Right lobe of liver (tissue), 6 donors: ENCODE measurements around the gene ERN1. TPM values are rescaled to one million over a fixed set of nuclear protein-coding genes. Genes with fewer than 3 reads are reported as not detected.

ENCODE experiments used
- ATAC-seq, 4 donors: fragments of 200-7000 bp; cut with Tn5 transposase; one replicate each; pipeline ENCODE4 v1.9.1; 2020; ENCODE audit warnings: mild to moderate bottlenecking in 4 of 4, moderate library complexity in 4 of 4
- DNase-seq, 3 donors: peaks; one replicate each; pipeline ENCODE4 v3.0.0-alpha.2; 2020
- H3K27ac ChIP-seq, 3 donors: fragments of 200-600 bp; one replicate each; pipeline ENCODE4 v1.8.0; 2022
- H3K27me3 ChIP-seq, 2 donors: fragments of 200-600 bp; one replicate each; pipeline ENCODE4 v1.8.0; 2022
- H3K36me3 ChIP-seq, 4 donors: fragments of 200-600 bp; sonication (generic) in 1 of 4; one replicate each; pipeline versions ENCODE4 v1.5.1 to v1.8.0; 2017 to 2022; ENCODE audit warnings: control low read depth in 1 of 4
- H3K4me1 ChIP-seq, 4 donors: fragments of 200-600 bp; sonication (generic) in 1 of 4; one replicate each; pipeline versions ENCODE4 v1.5.1 to v1.8.0; 2017 to 2022; ENCODE audit warnings: control low read depth in 1 of 4
- H3K4me3 ChIP-seq, 3 donors: fragments of 200-600 bp; one replicate each; pipeline ENCODE4 v1.8.0; 2022
- H3K9me3 ChIP-seq, 4 donors: fragments of 200-600 bp; sonication (generic) in 1 of 4; one replicate each; pipeline versions ENCODE4 v1.5.1 to v1.8.0; 2017 to 2022; ENCODE audit warnings: control low read depth in 1 of 4
- POLR2A ChIP-seq: fragments of 450-650 bp; IDR thresholded peaks from one replicate; pipeline ENCODE4 v1.6.1; 2017; ENCODE audit warnings: antibody characterized with exemption, mild to moderate bottlenecking
- WGBS: methylation state at CpG from one replicate; pipeline ENCODE4 v1.1.6; 2018; ENCODE audit warnings: low coverage, low lambda C conversion rate; ENCODE audit not compliant: insufficient coverage; ENCODE audit errors: missing lambda C conversion rate; 5-methylcytosine and 5-hydroxymethylcytosine counted together
- intact Hi-C, 2 donors: fragments of 100-400 bp; cut with DNase I; formaldehyde crosslinking; loops; one replicate each; pipeline versions ENCODE4 v1.11.2 to v1.14.1; 2022
- total RNA-seq, 6 experiments: library from RNA; depleted of rRNA in 2 of 6; stranded (reverse); fragments of >200 nt in 2 of 6; fragmentation: NEBNext Ultra II Directional in 3 of 6; extraction: Animal tissue kit (Norgen Biotek cat#: 25700) in 3 of 6; gene quantifications; one replicate each; pipeline versions ENCODE4 v1.1.0 to v1.2.4, GENCODE V29; 2016 to 2023
- TF ChIP-seq, protein P1 (sequence below), 4 donors: fragments of 200-600 bp in 3 of 4; fragments of 450-650 bp in 1 of 4; IDR thresholded peaks; one replicate each; pipeline versions ENCODE4 v1.5.1 to v1.8.0; 2016 to 2022; ENCODE audit warnings: antibody characterized with exemption in 4 of 4, mild to moderate bottlenecking in 2 of 4
- donor health status: DM: no; HTN: yes; CAD: no.
- donor health status: DM: no; HTN: no; CAD: no.
- donor health status: DM: no; HTN: no; CAD: no.
- donor health status: DM: no; HTN: yes; CAD: no.
- donor health status: DM: no; HTN: yes; CAD: no.

Gene ERN1
- total RNA-seq, 6 experiments from 2014 or later = 22.7 to 47.6 (median 28.7) TPM

DNA sequence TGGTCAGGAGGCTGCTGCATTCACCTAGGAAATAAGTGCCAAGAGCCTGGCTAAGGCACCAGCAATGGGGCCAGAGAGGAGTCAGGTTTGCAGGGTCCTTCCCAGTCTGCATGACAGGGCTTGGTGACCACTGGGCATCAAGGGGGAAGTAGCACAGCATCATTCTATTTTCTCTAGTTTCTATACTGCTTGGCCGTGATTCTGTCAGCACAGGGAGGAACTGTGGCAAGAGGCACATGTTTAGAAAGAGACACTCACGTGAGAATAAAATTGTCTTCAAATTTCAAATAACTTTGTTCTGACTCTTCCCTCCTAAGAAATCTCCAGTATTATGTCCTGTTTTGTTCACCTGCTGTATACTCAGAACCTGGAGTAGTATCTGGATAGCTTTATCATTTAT lies 37.8 kb downstream of the ERN1 start:
- peaks cover 0 to 34% (median 9%) of the 10 kb centered on the region in 4 donors for H3K4me1 ChIP-seq
- WGBS = 53% methylated on average over 2 of the region's 2 CpGs
- DNase-seq (no peak), ATAC-seq (no peak)
- H3K36me3 ChIP-seq = peaks cover 0 to 20% (median 1%) of the 10 kb centered on the region in 4 donors
- H3K27ac ChIP-seq = peak overlapping the region; percentile 47 to 79 (median 73)
- no peaks in the 10 kb centered on the region for H3K9me3 ChIP-seq
- TF ChIP-seq POLR2A = no peak
- TF ChIP-seq, protein P1, sequence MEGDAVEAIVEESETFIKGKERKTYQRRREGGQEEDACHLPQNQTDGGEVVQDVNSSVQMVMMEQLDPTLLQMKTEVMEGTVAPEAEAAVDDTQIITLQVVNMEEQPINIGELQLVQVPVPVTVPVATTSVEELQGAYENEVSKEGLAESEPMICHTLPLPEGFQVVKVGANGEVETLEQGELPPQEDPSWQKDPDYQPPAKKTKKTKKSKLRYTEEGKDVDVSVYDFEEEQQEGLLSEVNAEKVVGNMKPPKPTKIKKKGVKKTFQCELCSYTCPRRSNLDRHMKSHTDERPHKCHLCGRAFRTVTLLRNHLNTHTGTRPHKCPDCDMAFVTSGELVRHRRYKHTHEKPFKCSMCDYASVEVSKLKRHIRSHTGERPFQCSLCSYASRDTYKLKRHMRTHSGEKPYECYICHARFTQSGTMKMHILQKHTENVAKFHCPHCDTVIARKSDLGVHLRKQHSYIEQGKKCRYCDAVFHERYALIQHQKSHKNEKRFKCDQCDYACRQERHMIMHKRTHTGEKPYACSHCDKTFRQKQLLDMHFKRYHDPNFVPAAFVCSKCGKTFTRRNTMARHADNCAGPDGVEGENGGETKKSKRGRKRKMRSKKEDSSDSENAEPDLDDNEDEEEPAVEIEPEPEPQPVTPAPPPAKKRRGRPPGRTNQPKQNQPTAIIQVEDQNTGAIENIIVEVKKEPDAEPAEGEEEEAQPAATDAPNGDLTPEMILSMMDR (IDR thresholded peaks at IDR 0.05) = no peak
- no peaks in the 10 kb centered on the region for H3K27me3 ChIP-seq
- no peak overlapping the region for H3K4me3 ChIP-seq
- intact Hi-C loops = no loop called here

DNA sequence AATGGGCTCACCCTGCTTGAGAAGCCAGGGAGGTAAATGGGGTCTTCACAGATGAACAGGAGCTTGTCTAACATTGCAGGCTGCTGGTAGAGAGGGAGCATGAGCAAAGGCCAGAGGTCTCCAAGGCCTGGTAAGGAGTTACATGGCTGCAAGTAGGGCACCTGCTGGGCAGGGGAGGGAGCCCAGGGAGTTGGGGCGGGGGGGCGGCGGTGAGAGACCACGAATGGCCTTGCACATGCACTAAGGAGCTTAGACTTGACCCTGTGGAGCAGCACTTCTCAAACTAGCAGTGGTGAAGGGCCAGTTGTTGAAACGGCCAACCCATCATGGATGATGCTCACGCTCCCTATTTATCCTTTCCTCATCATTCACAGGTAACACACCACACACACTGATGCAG lies 38.4 kb downstream of the ERN1 start:
- WGBS = no CpG with 5 or more reads among the region's 6 CpGs
- peaks cover 0 to 14% (median 1%) of the 10 kb centered on the region in 4 donors for H3K36me3 ChIP-seq
- H3K4me3 ChIP-seq = no peak overlapping the region
- TF ChIP-seq, protein P1 (IDR thresholded peaks at IDR 0.05) = no peak
- TF ChIP-seq POLR2A = no peak
- intact Hi-C loops = no loop called here
- peaks cover 0 to 39% (median 9%) of the 10 kb centered on the region in 4 donors for H3K4me1 ChIP-seq
- no peak for DNase-seq
- no peak overlapping the region for H3K27ac ChIP-seq
- no peaks in the 10 kb centered on the region for H3K9me3 ChIP-seq
- no peaks in the 10 kb centered on the region for H3K27me3 ChIP-seq
- ATAC-seq = no peak

DNA sequence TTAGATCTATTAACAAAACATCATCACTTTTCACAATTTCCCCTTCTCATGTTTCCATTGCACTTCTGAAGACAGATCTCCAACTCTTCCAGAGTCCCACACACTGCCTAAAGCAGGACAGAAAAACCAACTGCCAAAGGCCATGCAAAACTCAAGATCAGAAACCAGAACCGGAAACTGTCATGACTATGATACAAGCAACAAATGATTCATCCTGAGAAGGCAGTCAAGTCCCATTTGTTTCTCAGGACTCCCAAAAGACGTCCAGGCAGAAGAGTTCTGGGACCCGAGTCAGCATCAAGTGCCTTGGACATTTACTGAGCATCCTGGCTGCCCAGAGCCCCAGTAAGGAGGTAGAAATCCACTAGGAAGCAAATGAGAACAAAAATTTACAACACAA lies 38.8 kb downstream of the ERN1 start:
- TF ChIP-seq, protein P1 (IDR thresholded peaks at IDR 0.05) = no peak
- TF ChIP-seq POLR2A = no peak
- intact Hi-C loops = no loop called here
- peaks cover 0 to 42% (median 11%) of the 10 kb centered on the region in 4 donors for H3K4me1 ChIP-seq
- ATAC-seq (no peak), DNase-seq (no peak)
- H3K27me3 ChIP-seq = no peaks in the 10 kb centered on the region
- H3K36me3 ChIP-seq = peaks cover 0 to 10% (median 1%) of the 10 kb centered on the region in 4 donors
- H3K9me3 ChIP-seq = no peaks in the 10 kb centered on the region
- H3K27ac ChIP-seq = no peak overlapping the region
- WGBS = 67% methylated on average over 1 of the region's 3 CpGs
- no peak overlapping the region for H3K4me3 ChIP-seq

DNA sequence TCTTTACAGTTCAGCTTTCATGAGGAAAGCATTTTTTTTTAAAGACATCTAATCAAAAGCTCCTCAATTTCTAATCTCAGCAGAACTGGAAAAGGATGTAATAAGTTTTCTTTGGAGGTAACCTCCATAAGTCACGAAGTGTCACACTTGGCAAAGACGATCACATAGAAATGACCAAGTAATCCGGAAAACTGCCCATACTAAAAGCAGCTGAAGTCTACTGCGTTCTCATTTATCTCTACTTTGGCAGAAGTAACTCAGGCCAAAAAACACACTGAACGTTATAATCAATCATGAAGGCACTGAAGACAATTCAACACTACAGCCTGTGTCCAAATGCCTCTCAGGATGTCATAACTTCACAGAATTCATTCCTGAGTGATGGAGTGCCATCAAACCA lies 39.8 kb downstream of the ERN1 start:
- intact Hi-C loops = no loop called here
- DNase-seq (no peak), ATAC-seq (no peak)
- H3K27me3 ChIP-seq = no peaks in the 10 kb centered on the region
- 41% methylated on average over 5 of the region's 5 CpGs for WGBS
- H3K4me1 ChIP-seq = peaks cover 2 to 52% (median 15%) of the 10 kb centered on the region in 4 donors
- H3K27ac ChIP-seq = no peak overlapping the region
- TF ChIP-seq, protein P1 (IDR thresholded peaks at IDR 0.05) = no peak
- no peak for TF ChIP-seq POLR2A
- H3K36me3 ChIP-seq = peaks cover 0 to 5% (median 0%) of the 10 kb centered on the region in 4 donors
- no peak overlapping the region for H3K4me3 ChIP-seq
- no peaks in the 10 kb centered on the region for H3K9me3 ChIP-seq
